AG08396 (cell line): Measurements from ENCODE around the gene DHRS7B.

ENCODE experiments used
- DNase-seq: peaks from one replicate; pipeline ENCODE4 v3.0.0; 2012; ENCODE audit warnings: low spot score, mixed read lengths

DHRS7B gene

GRCh38 chr17:21240369-21241055, 113.7 kb downstream of the DHRS7B start:
- no peak for DNase-seq
